Activated CD8-positive, alpha-beta memory T cell treated with anti-CD3 and anti-CD28 coated beads for 48 hours (primary cell): ENCODE measurements around the gene PRKCH.

Experiments
- DNase-seq, 3 experiments: peaks; one replicate each; pipeline ENCODE4 v3.0.0-alpha.2; 2020; ENCODE audit warnings: low read depth in 2 of 3, low spot score in 2 of 3

The PRKCH gene

DNA sequence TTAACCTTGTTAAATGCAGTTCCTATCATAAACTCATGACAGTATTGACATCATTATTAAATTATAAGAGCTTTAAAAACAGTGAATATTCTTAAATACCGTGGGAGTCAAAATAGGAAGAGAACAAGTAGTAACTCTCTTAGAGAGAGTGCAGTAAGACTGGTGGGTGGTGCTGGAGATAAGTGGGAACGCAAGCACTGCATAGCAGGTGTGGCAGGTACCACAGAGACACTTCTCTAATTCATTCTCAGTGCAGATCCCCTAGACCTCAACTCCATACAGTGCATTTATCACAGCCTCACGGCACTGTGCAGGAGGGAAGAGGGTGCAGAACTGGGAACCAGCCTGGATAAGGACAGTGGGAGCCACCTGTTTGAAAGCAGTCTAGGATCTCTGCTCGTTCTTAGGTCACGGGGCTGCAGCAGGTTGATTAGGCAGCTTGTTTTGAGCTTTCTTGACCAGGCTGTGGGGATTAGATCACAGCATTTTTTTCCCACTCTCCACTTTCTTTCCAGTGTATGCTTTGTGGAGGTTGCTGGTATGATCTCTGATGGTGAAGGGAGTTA is 165.6 kb downstream of the PRKCH start:
- DNase-seq: no peak

DNA sequence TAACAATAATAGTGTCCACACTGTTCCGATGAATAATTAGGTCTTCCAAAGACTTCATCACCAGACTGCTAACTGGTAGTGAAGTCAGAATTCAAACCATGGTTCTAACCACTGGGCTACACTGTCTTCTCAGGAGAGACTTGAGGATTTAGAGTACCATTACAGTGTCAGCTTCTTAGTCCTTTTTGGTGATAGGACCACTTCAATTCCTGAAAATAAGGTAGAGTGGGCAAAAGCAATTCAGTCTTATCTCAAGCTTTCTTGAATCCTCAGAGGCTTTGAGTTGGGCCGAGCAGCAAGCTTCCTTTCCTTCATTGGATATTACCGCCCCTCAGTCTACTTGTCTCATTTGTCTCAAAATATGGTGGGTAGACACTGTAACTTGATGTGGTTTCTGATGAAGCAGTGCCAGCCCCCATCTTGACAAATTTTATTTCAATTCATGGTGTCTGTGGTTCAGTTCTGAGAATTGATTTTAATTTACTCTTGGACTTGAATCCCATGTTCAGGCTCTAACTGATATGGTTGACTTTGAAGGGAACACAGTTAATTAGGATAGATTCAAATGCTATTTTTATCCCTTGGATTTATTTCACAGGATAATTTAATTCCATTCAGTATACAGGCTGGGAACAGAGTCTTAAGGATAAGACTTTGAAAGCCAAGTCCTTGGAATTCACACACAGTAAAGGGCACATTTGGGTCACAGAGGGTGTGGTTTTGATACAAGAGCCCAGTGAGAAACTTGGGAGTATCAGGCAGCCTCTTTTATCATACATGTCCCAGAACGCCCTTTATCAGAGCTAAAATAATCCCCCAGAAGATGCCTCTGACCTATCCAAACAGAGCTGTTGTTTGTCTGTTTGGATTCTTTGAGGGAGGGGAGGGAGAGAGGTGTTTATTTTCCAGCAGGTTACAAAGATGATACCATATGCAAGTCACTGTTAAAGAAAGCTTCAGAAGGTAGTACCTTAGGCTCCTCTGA is 167.3 kb downstream of the PRKCH start:
- no peak for DNase-seq

- no peak for DNase-seq
Measured at GRCh38 chr14:61489512-61489911, 168.1 kb downstream of the PRKCH start.

DNA sequence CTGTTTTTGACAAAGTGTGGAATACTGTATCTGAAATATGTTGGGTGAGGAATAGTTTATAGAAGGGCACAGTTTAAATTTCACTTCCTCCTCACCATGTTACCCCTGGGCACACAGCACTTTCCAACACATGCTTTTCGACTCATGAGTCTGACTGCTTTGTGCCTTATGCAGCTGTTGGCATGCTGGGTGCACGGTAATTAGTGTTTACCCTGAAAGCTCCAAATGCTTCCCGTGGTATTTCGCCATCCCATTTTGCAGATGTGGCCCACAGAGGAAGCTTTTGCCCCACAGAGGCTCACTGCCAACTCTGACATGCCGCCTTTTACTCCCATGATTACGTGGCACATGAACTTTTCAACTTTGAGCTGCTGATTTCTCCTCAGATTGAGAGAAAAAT is 168.6 kb downstream of the PRKCH start:
- no peak for DNase-seq

GRCh38 chr14:61491224-61491623 is 169.8 kb downstream of the PRKCH start:
- DNase-seq: no peak

DNA sequence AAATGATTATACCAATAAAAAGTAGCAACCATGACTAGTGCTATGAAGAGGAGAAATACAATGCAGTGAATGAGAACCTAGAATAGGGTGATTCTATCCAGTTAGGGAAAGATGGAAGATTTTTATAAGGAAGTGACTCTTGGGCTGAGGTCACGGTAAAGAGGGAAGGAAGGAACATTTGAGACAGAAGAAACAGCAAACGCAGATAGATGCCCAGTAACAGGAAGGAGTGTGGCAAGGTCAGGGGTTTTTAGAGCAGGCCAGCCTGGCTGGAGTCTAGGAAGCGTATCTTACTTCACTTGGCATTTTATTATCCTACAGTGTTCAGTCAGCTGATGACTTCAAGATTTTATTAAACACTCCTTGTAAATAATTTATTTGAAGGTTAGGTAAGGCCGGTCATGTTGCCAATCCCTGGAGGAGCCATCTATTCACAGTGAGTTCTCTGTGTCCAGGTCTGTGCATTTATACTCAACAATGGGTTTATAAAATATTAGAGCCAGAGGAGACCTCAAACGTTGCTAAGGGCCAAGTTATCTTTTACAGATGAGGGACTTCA is 170.6 kb downstream of the PRKCH start:
- DNase-seq: no peak

- no peak for DNase-seq
Measured at GRCh38 chr14:61492474-61492873, 171.1 kb downstream of the PRKCH start.

GRCh38 chr14:61493239-61493638 is 171.9 kb downstream of the PRKCH start:
- DNase-seq: no peak

DNA sequence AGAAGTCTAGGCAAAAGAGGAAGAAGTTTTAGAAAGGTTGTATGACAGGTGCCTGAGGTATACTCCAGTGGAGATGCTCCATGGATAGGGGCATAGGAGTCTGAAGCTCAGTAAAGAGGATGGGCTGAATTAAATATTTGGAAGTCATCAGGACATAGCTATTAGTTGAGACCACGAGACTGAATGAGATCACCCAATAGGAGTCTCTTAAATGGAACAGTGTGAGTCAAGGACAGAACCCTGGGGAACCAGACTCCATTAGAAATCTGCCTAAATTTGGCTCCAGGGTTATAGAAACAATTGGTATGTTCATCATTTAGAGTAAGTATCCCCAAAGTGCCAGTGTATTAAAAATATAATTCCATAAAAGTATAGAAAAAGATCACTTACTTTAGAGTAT is 172.6 kb downstream of the PRKCH start:
- no peak for DNase-seq

DNA sequence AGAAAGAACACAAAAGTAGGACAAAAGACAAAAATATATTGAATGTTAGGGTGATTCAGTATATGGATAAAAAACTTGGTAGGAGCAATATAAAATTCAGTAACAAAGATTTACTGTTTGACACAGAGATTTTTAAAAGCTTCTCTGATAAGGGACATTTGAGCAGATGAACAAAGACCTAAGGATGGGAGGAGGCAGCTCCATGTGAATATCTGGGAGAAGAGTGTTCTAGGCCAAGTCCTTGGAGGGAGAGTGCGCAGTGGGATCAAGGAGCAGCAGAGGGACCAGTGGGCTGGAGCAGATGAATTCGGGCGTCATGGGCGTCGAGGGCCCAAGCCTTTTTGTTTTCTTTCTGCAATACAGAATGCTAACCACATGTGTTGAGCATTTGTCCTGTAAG is 174.4 kb downstream of the PRKCH start:
- no peak for DNase-seq

GRCh38 chr14:61498303-61498702 is 176.9 kb downstream of the PRKCH start:
- DNase-seq: no peak

DNA sequence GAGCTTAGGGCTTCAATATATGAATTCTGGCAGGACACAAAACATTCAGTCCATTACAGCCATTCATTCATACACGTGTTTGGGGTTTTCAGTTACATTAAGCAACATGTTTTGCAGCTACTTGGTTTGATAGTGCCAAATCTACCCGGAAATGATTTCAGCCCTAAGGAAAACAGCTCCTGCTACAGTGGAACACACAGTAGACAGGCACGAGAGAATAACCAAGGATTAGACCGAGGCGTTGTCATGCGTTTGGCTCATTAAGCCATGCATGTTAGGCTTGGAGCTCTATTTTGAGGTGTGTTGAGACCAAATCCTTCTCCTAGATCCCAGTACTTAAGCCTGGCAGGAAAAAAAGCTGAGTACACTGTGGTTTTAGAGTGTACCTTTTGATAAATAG is 177.4 kb downstream of the PRKCH start:
- no peak for DNase-seq

DNA sequence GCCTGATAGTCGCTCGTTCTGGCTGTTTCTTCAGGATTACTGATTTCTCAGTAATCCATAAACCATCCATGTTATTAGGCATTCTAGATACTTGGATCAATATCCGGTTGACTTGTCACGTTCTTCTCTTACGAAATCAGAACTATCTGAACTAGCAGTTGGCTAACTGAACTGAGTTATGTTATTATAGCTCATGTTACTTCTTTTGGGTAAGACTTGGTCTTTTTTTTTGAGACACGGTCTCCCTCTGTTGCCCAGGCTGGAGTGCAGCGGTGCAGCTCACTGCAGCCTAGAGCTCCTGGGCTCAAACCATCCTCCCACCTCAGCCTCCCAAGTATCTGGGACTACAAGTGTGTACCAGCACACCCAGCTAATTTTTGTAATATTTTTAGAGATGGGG is 178.6 kb downstream of the PRKCH start:
- no peak for DNase-seq

DNA sequence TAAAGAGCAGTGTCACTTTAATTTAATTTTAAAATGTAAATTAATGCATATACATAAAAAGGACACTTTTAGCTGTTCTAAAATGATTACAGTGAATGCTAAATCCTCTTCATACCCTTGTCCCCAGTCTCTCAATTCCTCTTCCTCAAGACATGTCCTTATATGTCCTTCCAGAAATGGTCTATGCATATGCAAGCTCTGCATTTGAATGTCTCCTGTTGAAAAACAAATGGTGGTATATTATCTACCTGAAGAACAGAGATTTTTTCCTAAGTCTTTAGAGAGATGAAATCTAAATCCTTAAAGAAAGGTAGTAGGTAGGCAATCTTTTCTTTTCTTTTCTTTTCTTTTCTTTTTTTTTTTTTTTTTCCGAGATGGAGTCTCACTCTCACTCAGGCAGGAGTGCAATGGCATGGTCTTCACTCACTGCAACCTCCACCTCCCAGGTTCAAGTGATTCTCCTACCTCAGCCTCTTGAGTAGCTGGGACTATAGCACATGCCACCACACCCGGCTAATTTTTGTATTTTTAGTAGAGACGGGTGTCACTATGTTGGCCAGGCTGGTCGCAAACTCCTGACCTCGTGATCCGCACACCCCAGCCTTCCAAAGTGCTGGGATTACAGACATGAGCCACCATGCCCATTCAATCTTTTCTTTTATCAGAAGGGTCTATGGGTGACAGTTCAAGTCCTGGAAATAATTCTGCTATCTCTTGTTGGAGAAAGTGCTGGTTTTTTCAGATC is 180.5 kb downstream of the PRKCH start:
- DNase-seq: no peak

DNA sequence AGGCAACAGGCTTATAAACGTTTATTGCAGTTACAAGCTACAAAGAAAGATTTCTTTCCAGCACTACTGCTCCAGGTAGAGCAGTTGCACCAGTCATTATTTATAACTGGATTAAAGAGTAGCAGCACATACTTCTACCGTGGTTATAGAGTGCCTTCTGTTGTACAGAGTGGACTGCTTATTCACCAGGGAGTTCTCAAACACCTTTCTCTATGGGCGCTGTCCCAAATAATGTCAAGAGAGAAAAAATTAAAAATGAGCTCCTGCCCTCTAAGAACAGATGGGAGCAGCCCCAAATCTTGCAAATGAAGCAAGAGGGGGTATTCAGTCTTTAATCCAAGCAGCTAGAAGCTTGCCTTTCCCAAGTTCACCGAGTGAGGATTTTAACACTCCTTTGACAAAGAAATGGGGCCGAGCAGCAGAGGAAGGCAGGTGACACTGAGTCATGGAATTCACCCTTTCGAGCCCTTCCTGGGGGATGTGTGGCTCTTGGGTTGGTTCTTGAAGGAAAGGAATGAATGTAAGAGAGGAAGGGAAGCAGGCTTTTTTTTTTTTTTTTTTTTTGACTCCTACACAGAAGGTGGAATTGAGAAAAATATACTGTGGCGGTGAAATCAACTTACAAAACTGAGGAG is 181.2 kb downstream of the PRKCH start:
- DNase-seq: no peak

GRCh38 chr14:61503167-61503801 is 181.9 kb downstream of the PRKCH start:
- no peak for DNase-seq

DNA sequence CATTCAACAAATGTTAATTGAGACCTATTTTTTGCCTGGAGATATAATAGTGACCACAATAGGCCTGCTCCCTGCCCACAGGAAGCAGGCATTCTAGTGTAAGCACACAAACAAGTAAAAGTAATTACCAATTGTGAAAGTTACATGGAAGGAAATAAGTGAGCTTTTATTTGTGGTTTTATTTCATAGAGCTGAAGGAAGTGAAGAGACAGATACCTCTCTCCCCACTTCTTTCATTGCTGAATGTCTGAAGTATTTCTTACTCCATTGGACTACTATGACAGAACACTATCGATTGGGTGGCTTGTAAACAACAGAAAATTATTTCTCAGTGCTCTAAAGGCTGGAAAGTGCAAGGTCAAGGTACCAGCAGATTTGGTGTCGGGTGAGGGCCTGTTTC is 183.5 kb downstream of the PRKCH start:
- DNase-seq: no peak

GRCh38 chr14:61505815-61506809 is 184.7 kb downstream of the PRKCH start:
- DNase-seq: no peak

DNA sequence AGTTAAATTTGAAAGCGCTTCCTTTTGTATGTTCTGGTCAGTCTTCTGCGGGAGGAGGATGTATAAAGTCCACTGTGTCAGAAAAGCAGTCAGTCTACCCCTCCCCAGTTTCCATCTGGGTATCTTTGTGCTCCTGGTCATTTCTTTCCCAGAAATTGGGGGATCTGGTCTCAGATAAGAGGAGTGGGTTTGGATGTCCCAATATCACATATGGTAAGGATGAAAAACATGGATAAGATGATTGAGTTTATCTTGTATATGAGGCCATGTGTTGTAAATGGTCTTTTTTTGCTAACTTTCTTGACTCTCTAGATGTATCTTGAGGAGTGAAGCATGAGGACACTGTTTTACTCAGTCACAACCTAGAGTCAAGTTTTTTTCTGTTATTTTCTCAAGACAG is 187.1 kb downstream of the PRKCH start:
- no peak for DNase-seq
